Measurements from ENCODE around the gene SLC47A1.
"Not testable (repeated sequence)": the region's sequence is repeated elsewhere in the genome, so short reads cannot be mapped to it uniquely, and the experiment has no call there.

Gene SLC47A1, protein sequence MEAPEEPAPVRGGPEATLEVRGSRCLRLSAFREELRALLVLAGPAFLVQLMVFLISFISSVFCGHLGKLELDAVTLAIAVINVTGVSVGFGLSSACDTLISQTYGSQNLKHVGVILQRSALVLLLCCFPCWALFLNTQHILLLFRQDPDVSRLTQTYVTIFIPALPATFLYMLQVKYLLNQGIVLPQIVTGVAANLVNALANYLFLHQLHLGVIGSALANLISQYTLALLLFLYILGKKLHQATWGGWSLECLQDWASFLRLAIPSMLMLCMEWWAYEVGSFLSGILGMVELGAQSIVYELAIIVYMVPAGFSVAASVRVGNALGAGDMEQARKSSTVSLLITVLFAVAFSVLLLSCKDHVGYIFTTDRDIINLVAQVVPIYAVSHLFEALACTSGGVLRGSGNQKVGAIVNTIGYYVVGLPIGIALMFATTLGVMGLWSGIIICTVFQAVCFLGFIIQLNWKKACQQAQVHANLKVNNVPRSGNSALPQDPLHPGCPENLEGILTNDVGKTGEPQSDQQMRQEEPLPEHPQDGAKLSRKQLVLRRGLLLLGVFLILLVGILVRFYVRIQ

DNA sequence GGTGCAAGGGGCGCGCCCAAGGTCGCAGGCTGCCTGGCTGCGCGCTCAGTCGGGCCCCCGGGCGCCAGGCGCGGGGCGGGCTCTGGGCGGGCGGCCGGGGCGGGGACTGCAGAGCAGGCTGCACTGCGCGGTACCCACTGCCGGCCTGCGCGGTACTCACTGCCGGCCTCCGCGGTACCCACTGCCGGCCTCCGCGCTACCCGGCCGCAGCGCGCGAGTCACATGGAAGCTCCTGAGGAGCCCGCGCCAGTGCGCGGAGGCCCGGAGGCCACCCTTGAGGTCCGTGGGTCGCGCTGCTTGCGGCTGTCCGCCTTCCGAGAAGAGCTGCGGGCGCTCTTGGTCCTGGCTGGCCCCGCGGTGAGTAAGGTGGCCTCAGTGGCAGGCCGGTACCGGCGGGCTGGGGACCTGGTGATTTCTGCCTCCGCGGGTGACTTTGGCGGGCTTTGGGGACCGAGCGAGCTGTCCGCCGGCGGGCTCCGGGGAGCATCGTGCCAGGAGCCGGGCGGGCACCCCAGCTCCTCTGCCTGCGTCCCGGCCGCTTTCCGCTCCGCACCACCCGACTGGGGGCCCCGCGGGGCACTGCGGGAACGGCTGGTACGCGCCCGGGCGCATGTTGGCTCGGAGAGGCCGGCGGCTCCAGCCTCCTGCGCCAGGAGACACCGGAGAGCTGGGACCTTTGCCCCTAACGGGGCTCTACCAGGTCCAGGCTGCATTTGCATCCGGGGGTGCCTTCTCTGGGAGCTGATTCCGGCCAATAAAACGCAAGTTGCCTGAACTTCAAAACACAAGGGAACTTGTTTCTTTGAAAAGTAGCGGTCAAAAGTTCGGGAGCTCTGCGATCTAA is at the start of gene SLC47A1:
Gene SLC47A1 (plus strand): TSS at position 137 of the 844 bp plus-strand sequence. CDS start 86 bp downstream, at position 223.
- peak; percentile 63 for DNase-seq

DNA sequence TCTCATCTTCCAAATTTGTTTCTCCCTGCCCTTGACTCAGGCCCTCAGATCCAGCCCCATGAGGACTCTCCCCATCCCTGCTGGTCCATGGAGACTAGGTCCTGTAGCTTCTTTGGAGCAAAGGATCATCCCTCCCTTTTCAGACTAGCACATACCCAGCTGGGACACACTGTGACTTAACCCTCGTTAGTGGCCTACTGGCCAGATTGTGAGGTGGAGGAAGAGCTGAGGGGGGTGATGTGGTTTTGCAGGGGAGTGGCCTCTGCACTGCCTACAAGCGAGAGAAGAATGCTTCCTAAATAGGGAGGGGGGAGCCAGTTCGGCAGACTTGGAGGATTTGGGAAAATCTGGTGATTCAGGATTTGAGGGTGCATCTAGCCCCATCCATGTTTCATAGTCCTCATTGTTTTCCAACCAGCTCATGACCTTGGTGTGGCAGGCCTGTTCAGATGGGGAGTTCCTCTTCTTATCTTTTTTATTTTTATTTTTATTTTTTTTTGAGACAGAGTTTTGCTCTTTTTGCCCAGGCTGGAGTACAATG is 47.8 kb upstream of the SLC47A1 start:
- DNase-seq: no peak

DNA sequence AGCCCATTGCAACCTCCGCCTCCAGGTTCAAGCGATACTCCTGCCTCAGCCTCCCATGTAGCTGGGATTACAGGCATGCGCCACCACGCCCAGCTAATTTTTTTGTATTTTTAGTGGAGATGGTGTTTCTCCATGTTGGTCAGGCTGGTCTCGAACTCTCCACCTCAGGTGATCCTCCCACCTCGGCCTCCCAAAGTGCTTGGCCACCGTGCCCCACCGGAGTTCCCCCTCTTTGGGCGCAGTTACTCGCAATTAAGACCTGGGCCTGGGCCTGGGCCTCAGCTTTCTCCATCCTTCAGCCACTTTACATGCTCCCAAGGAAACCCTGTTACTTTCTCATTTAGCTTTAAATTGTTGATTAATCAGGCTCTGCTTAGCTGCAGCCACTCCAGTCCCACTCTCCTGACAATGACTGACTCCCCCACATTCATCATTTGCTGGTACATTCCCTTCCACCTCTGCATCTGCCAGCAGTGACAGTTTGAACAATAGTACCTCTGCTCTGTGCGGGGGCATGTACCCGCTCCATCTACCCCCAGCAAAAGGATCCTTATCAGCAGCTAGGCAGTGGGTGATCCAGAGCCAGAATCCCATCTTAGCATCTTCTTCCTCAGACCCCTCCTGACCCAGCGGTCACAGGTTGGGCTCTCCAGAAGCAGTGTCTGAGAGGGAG is 47.2 kb upstream of the SLC47A1 start:
- DNase-seq: no peak

DNA sequence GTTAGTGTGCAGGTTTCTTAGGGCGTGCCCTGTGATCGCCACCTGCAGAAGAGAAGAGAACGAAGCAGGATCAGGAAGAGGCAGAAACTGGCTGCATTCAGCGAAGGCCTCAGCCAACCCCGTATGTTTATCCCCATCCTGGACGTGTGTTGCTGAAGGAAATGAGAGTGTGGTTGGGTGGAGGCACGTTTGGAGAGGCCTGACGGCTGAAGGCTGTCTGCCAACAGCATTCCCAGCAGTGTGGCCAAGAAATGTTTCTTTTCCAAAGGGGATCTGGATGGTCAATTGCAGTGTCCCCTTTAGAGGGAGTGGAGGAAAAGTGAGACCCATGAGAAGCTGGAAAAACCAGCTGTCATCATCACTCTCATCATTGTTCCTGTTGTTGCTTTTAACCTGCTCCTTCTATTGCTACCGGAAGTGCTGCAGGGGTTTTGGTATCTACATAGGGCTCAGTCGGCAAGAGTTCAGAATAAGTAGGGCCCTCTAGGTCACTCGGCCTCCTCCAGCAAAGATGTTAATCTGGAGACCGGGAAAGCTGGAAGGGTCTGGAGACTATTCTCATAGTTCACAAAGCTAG is 46.5 kb upstream of the SLC47A1 start:
- DNase-seq: no peak

DNA sequence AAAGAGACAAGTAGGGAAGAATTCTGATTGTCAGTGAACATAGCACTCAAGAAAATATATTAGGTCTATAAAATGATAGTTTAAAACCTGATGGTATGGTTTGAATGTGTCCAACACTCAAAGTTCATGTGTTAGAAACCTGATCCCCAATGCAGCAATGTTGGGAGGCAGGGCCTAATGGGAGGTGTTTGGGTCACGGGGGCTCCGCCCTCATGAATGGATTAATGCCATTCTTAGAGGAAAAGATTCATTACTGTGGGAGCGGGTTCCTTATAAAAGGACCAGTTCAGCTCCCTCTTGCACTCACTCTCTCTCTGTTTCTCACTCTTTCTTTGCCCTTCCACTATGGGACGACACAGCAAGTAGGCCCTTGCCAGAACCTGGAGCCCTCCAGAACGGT is 41.5 kb upstream of the SLC47A1 start:
- no peak for DNase-seq

DNA sequence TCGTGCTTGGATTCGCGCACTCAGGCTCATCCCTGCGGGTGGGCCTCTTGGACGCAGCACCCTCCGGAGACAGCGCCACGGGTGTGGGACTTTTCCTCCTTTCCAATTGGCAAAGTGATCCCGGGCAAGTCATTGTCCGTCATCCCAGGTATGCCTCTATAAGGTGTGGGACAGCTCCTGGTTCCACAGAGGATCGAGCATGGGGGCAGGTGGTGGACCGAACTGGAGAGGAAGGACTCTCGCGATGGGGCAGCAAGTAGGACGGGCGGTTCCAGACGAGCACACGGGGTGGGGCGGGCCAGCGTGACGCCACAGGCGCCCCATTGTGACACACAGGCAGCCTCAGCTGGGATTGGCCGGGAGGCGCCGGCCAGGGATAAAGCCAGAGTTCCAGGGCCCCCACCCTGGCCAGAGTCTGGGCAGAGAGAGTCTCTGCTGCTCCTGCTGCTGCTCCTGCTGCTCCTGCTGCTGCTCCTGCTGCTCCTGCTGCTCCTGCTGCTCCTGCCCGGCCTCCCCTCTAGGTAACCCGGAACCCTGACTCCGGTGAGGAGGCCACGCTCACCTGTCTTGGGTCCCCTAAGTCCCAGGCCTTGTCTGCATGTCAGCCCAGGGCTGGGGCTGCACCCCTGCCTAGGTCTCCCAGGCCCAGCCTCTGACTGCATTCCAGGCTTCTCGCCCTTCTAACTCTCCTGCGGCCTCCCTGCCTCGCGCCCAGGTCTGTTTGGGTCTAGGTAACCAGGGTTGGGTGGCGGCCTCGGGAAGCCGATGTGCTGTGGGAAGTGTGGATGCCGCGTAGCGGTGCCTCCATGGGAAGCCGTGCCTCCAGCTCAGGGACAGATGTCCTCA is 38.5 kb upstream of the SLC47A1 start:
- DNase-seq: no peak

DNA sequence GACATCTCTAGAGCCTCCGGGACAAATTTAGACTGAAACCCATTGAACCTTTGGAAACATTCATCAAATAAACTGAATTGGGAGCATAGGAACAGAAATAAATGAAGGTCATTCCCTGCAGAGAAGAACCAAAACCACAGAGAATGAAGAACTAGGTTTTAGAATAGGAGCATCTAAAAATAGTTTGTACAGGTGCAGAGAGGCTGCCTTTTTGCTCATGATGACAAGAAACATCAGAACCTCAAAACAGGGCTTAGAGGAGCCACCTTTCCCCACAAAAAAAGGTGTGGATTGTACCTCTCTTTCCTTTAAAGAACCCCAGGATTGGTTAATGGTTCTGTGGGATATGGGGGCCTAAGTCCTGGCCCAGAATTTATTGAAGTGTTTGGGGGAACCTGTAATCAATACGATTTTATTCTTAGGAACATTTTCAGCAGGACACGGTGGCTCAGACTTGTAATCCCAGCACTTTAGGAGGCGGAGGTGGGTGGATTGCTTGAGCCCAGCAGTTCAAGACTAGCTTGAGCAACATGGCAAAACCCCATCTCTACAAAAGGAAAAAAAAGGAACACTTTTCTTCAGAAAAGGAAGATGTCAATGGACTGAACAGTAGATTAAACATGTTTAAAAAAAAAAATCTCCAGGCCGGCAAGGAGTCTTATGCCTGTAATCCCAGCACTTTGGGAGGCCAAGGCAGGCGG is 37.7 kb upstream of the SLC47A1 start:
- no peak for DNase-seq

DNA sequence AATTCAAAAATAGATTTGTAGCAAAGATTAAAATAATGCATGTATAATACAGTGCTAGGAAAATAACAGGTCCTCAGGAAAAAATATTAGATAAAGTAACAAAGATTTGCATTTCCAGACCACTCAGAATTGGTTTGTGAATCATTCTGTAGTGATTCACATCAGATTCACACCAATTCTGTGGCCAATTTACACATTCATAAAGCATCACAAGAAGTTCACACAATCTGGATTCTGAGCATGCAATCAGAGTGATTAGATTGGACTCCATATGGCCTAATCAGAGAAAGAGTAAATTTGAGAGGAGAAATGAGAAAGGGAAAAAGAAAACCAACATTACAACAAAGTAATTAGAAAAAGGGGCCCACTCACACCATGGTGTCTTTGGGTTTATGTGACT is 36.0 kb upstream of the SLC47A1 start:
- DNase-seq: no peak

DNA sequence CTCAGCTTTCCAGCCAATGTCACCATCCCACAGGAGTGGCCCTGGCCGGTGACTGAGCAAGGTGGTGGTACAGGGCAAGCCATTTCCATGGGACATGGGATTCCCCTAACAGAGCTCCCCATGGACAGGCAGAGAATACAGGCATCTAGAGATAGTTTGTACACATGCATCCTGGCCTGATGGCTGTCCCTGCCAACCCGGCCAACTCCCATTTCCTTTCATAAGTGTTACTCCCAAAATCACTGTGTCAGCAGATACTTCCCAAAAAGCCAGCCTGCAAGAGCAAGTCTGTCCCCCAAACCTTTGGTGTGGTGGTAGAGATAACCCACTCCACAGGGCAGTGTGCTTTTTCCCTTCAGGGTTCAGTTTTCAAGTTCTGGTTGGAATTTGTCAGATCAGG is 32.4 kb upstream of the SLC47A1 start:
- DNase-seq: no peak

DNA sequence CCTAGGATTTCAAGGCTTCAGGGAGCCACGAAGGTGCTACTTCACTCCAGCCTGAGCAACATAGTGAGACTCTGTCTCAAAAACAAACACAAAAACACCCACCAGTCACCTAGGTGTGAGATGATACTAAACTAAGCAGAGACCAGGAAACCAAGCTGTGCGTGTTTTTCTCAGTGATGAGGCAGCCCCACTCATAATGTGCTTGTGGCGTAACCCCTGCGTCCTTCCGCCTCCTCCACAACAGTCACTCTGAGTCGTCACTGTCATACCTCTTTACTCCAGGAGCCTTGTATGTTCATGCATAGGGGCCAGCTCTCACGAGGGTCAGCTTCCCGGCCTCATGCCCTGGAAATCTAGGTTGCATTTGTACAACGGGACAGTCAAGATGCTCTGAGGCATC is 31.1 kb upstream of the SLC47A1 start:
- DNase-seq: no peak

DNA sequence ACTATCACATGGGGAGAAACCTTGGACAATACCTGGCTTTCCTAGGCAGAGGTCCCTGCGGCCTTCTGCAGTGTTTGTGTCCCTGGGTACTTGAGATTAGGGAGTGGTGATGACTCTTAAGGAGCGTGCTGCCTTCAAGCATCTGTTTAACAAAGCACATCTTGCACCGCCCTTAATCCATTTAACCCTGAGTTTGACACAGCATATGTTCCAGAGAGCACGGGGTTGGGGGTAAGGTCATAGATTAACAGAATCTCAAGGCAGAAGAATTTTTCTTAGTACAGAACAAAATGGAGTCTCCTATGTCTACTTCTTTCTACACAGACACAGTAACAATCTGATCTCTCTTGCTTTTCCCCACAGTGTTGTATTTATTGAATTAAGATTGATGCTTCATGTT is 28.1 kb upstream of the SLC47A1 start:
- DNase-seq: not testable (repeated sequence)

DNA sequence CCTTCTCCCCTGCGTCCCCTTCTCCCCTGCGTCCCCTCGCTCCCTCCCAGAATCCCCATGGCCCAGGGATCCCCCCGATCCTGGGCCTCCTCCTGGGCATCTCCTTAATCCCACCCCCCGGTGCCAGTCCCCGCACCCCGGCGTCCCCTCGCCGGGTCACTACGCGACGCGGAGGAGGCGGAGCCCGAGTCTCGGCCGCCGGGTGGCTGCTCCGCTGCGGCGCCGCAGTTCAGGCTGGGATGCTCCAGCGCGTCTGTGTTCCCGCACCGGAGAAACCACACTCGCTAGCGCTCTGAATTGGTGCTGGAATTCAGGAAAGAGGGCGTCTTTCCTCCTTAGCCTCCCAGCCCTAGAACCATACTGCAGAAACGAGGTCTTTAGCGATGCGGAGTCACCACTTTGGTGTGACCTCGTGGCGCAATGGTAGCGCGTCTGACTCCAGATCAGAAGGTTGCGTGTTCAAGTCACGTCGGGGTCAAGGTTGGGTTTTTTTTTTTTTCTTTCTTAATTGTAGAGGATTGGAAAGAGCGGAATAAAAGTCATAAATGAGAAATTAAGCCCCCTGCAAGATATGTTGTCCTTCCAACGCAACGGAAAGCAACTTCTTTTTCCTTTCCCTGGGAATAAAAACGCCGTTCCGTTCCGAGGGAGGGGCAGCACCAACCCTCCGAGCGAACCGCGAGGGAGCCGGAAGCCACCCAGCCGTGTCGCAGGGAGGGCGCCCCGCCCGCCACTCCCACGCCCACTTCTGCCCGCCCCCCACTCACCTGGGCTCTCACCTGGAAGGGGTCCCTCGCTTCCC is 25.7 kb upstream of the SLC47A1 start:
- DNase-seq: peak; percentile 93

DNA sequence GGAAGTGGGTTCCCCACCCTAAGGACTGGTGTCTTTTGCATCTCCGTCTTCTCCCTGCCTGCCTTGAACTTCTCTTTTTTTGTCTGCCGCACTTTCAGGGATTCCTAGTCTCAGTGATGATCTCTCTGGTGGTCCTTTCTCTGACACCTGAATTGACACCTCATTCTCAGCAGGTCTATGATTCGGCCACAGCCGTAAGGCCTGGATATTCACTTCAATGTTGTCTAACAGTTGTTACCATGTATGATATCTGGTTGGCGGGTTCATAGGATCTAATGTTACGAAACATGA is 25.1 kb upstream of the SLC47A1 start:
- peak; percentile 60 for DNase-seq

DNA sequence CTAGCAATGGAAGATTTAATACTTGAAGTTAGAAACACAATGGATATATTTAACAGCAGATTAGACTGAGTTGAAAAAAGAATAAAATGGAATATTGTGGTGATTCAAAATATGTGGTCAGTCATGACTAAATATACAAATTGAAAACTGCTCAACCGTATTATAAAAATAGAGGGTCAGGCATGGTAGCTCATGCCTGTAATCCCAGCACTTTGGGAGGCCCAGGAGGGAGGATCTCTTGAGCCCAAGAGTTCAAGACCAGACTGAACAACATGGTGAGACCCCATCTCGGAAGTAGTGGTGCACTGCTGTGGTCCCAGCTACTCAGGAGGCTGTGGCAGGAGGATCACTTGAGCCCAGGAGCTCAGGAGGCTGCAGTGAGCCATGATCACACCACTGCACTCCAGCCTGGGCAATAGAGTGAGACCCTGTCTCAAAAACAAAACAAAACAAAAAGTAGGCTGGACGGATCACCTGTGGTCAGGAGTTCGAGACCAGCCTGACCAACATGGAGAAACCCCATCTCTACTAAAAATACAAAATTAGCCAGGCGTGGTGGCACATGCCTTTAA is 24.3 kb upstream of the SLC47A1 start:
- DNase-seq: peak; percentile 9

DNA sequence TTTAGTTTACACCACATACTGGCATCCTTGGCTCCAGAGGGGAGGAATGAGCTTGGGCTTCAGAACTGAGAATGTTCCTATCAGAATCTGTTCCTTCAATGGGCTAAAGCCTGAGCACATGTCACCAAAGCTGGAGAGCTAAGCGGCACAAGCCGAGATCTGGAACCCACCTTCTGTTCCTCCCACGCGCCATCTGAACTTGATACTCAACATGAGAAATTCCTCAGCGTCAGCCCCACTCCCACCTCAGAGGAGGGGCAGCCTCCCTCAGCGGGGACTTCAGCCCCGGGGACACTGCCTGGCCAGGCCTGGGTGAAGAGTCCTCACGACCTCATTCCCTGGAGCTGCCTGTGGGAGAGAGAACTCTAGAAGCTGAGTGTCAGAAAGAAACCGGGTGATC is 22.8 kb upstream of the SLC47A1 start:
- DNase-seq: no peak

DNA sequence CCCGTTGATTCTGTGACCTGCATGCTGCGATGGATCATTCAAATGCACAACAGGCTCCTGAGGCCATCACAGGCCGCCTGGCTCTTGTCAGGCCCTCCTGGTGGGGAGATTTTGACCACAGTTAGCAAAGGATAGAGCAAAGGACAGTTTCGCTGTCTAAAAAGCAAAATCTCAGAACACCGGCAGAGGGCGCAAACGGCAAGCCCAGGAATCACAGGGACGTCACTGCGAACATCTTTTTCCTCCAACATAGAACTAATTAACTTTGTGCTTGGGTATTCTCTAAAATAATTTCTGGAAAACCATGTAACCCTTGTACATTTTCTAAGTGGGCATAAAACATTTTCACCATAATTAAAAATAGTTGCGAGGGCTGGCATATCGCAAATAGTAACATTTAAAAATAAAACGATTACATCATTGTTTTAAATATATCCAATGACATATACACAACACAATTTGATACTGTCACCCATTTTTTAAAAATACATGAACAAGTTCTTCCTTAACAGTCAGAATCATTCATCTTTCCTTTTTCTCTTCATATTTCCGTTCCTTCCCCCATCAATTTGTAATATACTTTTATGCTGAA is 19.7 kb upstream of the SLC47A1 start:
- DNase-seq: peak; percentile 77

DNA sequence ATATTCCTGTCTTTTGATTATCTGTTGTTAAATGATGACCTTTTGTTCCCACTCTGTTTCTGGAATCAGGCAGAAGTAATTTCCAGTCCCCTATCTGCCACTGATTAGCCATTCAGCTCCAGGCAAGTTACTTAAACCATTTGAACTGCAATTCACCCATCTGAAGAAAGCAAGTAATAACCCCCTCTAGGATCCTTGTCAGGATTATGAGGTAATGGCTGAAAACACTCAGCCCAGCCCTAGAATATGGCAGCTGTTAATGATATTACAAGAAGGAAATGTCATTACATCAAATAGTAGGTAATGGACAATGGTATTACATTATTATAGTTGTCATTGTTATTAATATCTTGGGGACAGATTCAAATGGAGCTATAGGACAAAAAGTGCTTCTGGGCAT is 16.0 kb upstream of the SLC47A1 start:
- DNase-seq: no peak

DNA sequence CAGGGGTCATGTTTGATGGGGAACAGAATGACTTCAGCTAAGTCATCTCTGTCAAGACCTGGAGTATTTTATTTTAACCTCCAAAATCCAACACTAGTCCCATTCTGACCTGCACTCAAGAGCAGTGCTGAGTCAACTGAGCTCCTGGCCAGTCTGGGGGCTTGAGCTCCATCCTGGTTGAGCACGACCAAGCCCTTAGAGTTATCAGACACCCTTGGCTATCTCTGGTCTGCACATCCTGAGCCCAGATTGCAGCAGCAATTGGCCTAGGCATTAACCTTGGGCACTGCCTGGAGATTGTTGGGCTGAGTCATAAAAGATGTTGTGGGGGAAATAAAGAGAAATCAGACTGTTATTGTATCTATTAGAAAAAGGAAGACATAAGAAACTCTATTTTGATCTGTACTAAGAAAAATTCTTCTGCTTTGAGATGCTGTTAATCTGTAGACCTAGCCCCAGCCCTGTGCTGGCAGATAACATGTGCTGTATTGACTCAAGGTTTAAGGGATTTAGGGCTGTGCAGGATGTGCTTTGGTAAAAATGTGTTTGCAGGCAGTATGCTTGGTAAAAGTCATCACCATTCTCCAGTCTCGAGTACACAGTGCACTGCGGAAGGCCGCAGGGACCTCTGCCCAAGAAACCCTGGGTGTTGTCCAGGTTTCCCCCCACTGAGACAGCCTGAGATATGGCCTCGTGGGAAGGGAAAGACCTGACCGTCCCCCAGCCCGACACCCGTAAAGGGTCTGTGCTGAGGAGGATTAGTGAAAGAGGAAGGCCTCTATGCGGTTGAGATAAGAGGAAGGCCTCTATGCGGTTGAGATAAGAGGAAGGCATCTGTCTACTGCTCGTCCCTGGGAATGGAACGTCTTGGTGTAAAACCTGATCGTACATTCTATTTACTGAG is 14.0 kb upstream of the SLC47A1 start:
- peak; percentile 18 for DNase-seq
